Inflammatory macrophage treated with lipopolysaccharide for 4 hours (primary cell): Measurements from ENCODE around the gene PPP1R16B.
"Not testable (repeated sequence)": the region's sequence is repeated elsewhere in the genome, so short reads cannot be mapped to it uniquely, and the experiment has no call there.

Experiments used
- DNase-seq: peaks from one replicate; pipeline ENCODE4 v3.0.0-alpha.2; 2020

Gene PPP1R16B

DNA sequence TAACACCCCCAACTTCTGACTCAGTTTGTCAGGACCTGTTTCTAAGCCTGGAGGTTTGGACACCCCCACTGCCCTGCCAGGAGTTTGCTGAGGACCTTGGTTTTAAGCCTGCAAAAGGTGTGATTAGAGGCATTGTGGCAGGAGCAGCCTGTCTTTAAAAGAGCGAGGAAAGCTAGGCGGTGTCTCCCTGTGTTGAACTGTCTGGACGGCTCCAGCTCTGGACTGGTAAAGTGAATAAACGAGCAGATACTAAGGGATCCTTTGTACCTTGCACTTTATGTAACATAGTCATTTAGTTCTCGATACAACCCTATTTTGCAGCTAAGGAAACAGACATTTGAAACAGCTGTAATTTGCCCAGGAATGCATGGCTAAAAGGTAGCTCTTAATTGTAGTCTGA, 135.1 kb downstream of the PPP1R16B start:
- DNase-seq, result no peak

DNA sequence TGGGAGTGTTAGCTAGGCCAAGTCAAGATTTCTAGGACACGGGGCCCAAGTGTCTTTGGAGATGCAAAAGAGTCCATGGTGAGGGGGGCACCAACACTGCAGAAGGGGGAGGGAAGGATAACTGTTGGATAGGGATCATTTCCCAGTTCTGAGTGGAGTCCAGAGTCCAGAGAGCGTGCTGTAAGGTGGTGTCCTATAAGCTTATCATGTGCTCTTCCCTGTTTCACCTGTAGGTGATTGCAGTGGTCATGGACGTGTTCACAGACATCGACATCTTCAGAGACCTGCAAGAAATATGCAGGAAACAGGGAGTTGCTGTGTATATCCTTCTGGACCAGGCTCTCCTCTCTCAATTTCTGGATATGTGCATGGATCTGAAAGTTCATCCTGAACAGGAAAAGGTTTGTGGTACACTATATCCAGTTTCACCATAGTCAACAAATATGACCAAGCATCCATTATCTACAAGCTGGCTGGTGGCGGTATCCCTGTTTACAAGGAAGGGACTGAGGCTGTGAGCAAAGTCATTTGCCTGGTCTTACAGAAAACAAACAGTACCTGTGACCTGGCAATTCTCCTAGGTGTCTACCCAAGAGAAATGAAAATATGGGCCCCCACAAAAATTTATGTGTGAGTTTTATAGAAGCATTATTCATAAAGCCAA, 136.4 kb downstream of the PPP1R16B start:
- no peak for DNase-seq

DNA sequence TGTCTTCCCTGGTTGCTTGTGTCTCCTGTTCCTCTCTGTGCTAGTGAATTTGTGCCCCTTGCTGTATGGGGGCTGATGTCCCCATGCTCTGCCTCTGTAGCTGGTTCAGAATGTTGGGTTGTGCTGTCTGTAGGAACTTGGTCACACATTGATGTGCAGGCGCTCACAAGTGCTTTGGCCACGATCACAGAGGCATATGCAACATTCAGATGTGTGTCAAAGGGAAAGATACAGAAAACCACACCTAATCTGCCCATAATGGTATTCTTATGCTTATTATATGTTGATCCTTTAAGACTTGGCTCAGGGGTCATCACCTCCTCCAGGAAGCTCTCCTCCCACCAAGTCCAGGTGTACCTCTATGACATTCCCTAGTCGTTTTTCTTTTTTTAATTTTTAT, 139.5 kb downstream of the PPP1R16B start:
- DNase-seq, result no peak

DNA sequence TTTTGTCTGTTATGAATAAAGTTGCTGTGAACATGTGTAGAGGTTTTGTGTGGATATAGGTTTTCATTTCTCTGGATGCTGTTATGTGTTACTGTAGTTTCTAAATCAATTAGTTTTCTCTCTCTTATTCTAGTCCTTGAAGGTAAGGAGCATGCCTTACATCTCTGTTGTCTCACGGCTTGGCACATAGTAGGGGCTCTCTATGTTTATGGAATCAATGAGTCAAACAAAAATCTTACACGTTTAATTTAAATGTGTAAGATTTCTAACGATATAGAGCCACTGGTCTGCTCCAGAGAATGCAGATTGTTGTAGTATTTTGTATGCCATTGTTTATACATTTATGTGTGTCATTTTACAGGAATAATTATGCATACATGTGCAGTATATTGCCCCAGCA, 141.3 kb downstream of the PPP1R16B start:
- no peak for DNase-seq

DNA sequence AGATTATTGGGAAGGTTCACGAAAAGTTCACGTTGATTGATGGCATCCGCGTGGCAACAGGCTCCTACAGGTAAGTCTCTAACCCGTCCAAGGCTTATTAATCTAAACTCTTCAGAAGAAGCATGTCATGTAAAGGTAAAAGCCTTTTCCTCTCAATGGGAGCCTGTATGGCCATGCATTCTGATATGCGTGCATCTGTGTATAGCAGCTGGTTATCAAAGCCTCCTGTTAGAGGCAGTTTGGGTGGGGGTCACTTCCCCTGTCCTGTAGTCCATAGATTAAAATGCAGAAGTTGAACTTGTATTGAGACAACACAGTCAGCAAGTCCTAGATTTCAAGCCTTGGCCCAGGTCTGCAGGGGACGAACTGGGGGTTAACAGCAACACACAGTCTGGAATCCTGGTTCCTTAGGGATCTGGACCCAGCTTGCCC, 142.4 kb downstream of the PPP1R16B start:
- DNase-seq, result no peak

DNA sequence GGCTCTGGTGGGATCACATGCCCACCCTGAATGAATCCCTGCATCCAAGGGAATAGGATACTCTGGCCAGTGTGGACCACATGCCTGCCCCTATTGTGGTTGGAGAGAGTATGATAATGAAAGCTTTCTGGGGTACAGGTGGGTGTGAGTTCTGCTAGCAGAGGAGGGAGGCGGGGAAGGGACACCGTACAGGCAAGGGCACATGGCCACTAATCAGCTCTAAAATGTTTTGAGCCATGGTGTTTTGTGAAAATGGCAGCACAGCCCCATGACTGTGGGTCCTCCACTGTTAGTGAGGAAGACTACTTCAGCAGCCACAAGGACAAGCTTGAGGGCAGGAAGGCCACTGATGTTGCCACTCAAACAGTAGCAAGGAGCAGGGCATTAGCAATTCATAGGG, 144.8 kb downstream of the PPP1R16B start:
- no peak for DNase-seq

DNA sequence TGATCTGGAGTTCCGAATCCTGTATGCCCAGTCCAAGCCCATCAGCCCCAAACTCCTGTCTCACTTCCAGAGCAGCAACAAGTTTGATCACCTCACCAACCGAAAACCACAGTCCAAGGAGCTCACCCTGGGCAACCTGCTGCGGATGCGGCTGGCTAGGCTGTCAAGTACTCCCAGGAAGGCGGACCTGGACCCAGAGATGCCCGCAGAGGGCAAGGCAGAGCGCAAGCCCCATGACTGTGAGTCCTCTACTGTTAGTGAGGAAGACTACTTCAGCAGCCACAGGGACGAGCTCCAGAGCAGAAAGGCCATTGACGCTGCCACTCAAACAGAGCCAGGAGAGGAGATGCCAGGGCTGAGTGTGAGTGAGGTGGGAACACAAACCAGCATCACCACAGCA, 146.1 kb downstream of the PPP1R16B start:
- DNase-seq, result no peak

DNA sequence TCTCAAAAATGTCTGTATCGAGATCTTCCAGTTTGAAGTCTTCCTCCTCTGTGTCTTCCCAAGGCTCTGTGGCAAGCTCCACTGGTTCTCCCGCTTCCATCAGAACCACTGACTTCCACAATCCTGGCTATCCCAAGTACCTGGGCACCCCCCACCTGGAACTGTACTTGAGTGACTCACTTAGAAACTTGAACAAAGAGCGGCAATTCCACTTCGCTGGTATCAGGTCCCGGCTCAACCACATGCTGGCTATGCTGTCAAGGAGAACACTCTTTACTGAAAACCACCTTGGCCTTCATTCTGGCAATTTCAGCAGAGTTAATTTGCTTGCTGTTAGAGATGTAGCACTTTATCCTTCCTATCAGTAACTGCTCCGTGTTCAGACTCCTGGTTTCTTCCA, 146.7 kb downstream of the PPP1R16B start:
- DNase-seq, result no peak

DNA sequence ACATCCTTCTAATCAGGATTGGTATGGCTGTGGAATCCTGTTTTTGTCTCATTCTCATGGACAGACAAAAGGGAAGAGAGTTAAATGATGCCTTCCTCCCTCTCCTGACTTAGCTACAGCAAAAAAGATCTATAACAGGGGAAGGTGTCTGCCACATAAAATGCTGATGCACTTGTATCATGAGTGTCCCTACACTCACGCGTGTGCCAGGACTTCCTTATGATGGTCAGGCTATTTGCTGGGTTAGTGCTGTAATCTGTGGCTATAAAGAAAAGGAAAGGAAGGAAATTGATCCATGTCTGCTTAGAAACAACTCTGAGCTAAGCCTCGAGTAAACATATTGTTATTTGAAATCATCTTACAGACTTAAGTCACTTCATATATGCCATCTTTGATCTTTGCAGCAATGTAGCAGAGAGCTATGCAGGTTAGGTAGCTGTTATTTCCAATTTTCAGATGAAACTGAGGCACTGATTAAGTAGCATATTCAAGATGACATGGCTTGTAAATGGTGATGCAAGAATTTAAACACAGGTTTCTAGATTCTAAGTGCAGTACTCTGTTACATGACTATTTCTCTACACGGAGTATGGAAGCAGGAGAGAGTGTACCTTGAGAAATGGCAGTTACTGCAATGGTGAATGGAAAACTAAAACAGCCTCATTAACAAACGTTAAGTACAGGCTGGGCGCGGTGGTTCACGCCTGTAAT, 148.3 kb downstream of the PPP1R16B start:
- DNase-seq, result no peak

DNA sequence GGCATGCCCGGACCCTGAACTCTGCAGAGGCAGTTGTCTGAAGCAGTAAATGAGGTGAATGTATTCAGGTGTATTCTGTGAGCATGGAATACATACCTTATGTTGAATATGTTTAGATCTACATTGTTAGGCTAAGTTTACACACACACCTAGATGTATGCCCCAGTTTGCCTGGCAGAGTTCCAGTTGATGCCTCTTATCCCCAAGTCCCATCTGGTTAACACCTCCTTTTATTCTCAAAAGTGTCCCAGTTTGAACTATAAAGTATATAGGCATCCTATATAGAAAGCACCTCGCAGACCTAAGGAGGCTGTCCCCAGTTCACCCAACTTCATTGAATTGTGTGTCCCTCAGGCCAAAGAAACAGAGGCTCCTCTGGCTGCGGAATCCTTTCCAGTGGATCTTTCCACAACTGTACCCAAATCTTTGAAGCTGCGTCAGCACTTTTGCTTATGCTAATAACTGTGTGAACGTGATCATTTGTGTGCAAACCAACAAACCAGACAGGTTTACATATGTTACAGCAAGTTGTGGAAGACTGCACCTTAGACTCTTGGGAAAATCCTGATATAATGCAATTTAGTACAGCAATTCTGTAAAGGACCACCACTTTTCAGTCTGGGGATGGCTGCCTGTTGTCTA, 151.9 kb downstream of the PPP1R16B start:
- DNase-seq, result no peak

DNA sequence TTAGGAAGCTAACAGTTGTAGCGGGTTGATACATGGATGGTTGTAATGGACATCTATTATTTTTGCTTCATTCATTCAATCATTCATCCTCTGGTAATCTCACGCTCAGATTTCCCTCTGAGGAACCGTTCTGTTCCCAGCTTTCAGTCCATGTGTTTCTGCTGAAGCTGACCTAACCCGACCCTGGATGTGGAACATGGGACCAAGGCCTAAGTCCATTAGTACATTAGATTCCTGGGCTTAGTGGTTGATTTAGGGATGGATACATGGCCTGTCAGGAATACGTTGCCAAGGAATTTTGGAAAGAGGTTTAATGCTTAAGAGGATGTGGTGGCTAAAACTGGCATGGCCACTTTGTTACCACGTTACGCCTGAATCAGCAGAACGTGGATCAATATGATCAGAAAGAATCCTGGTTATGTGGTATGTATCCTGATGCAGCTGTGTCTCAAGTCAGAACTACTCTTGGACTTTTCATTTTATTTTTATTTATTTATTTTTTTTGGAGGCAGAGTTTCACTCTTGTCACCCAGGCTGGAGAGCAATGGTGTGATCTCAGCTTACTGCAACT, 152.5 kb downstream of the PPP1R16B start:
- no peak for DNase-seq

DNA sequence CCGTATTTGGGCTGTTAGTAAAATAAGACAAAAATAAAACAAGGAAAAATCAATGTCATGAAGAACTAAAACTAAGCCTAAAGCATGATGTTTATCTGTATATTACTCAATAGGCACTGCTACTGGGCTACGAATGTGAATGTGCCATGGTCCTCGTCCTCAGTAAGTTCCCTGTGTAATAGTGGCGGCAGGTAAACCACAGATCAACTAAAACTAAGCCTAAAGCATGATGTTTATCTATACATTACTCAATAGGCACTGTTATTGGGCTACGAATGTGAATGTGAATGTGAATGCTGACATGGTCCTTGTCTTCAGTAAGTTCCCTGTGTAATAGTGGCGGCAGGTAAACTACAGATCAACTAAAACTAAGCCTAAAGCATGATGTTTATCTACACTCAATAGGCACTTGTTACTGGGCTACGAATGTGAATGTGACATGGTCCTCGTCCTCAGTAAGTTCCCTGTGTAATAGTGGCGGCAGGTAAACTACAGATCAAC, 154.7 kb downstream of the PPP1R16B start:
- DNase-seq, result not testable (repeated sequence)

DNA sequence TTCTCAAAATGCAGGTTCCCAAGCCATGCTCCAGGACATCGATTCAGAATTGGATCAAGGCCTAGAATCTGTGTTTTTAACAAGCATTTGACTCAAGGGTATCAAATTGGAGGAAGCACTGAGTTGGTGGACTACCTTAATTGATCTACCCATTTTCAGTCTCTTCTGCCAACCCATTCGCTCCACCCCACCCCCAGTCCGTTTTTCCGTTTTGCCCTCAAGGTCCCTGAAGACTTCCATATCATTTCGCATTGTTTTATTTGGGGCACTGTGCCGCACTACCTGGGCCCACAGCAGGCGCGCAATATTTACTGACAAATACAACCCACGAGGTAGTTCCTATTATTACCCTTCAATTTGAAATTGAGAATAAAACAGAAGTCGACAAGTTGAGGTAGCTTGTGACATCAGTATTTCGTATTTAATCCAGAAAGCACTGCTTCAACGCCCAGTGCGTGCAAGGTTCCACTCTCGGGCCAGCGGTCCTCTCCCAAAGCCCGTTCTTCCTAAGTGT, 156.1 kb downstream of the PPP1R16B start:
- no peak for DNase-seq

DNA sequence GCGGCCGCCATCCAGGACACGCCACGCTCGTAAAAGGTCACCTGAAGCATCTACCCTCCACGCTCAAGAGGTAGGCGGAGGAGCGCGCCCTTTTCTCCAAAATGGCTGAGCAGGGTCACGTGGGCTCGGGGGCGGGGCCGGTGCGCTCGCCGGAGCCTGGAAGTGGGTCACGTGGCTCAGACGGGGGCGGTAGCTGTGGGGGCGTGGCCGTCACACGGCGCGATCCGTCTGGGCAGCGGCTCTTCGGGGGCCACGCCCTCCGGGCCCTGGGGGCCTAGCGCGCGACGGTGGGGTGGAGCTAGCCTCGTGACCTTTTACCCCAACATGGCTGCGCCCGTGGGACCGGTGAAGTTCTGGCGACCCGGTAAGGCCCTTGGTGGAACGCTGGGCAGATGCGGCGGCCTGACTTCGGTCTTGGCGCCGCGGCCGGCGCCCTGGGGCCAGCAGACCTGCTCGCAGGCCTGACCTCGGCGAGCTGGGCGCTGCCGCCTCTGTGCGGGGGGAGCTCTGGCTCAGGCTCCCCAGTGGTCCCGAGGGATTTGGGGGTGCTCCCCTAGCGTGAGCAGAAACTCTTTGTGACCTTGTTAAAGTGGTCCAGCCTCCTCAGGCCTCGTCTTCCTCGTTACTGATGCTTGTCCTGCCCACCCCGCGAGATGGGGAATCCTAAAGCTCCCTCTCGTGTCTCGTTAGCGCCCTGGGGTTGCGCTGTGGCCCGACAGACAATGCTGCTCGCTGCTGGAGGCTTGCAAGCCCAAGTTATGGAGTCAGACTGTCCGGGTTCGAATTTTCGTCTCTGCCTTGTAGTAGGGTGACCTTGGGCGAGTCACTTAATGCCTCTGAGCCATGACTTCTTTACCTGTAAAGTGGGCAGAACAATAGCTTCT, 156.8 kb downstream of the PPP1R16B start, which contains the start of gene DHX35:
DHX35 (plus strand) TSS at position 301 of the 884 bp plus-strand sequence; CDS start at position 325, 24 bp downstream.
- peak; percentile 98 for DNase-seq

DNA sequence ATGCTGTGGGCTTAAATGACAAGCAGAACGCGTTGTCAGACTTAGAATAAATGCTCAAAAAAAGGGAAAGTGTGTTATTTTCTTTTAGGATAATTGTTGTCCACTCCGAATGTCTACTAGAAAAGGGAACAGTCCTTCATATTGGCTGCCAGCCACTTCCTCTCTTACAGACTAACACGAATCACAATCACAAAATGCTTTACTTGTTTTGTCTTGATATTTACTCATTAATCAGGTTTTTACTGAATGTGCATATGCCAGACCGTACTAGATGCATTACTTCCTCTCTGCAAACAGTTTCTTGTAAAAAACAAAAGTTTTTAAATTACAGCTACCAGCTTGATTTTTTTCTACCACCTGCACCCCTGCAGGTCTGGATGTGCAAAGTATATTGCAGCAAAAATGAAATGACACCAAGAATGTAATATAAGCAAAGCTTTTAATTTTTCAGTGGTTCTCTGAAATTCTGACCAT, 157.5 kb downstream of the PPP1R16B start:
- peak; percentile 23 for DNase-seq

DNA sequence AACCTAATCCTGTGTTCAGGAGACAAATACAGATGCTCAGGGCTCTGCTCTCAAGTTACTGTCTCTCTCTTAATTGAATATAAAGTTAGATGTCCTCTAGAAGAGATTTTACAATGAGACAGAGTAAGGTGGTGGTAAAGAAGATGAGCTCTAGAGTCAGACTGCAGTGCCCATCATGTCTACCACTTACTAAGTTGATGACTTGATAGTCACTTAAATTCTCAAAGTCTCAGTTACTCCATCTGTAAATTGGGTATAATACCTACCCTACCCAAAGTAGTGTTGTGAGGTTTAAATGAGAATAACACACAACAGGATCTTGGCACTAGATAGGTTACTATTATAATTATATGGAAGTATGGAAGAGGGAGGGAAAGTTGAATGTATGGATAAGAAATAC, 158.2 kb downstream of the PPP1R16B start:
- no peak for DNase-seq

DNA sequence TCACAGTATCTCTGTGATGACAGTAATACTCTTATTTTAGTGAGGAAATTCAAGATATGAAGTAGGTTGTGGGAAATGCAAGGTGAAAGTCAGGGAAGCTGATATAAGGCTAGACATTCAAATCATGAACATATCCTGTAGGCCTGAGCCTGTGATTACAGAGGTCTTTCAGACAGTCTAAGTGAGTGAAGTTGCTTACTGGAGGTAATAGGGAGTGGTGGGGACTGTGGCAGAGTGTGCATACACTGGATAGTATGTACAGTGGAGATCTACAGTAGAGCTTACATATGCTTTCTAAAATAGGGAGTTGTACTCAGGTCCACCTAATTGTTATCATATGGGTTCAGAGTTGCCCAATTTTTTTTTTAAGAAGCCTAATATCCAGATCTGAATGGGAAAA, 159.8 kb downstream of the PPP1R16B start:
- no peak for DNase-seq

DNA sequence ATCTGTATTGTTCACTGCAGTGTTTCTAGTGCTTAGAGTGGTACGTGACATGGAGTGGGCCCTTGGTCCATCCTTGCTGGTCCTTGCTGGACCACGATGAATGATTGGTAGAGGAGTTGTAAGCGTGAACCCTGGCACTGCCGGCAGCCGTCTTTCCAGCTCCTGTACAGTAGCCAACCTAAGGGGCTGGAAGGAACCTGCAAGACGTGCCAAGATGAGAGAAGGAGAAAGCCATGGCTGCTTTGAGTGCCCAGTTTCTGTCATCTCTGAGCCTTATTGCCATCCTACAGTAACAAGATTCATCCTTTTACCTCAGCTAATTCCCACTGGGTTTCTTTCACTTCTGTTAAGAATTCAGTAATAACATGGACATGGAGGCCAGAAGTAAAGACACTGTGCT, 162.6 kb downstream of the PPP1R16B start:
- no peak for DNase-seq

DNA sequence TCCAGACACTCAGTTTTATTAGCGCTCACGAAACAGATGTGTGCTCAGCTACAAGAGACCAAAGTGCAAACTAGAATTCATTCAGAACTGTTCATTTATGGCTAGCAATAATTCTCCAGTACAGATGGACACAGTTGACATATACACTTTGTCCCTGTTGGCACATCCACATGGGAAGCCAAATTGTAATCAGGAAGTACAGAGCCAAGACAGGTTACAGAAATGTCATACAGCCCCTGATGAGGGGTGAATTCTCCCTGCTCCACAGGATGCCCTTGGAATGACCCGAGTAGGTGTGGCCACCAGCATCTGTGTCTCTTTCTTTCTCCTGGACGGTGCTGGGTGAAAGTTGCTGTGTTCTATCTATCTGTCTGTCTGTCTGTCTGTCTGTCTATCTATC, 164.2 kb downstream of the PPP1R16B start:
- no peak for DNase-seq

DNA sequence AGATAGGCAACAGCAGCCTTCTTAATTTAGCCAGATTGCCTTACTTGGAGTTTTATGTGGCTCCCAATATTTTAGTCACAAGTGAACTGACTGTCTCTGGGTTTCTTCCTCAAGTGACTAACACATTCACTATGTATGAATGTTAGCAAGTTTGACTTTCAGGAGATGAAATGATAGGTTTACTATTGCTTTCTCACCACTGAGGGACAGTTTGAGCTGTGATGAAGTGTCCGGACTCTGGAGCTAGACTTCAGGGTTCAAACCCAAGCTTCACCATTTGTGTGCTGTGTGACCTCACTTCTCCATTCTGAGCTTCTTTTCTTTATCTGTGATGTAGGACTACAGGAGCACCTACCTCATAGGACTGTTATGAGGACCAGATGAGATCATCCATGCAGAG, 164.8 kb downstream of the PPP1R16B start:
- DNase-seq, result no peak
